ENCODE measurements around the gene C19orf38. TPM values are rescaled to one million over a fixed set of nuclear protein-coding genes. Genes with fewer than 3 reads are reported as not detected.

The C19orf38 gene
- total and polyA plus RNA-seq, 9 of the 15 experiments (the other 6 are each of a cell fraction or from before 2014, with no cell fraction given) = 0.14 to 0.18 TPM; not detected in 7

- TF ChIP-seq SRF (CRISPR knock-in tag; IDR thresholded peaks at IDR 0.05) (peak in 1 of 2 experiments; percentile 83; a peak in 2 of 4 replicates), SMARCC2 (IDR thresholded peaks at IDR 0.05; ENCODE audit: low read depth) (no peak), HCFC1 (IDR thresholded peaks at IDR 0.05; ENCODE audit: low read depth, low read length) (peak; percentile 70), SMC3 (conservative IDR thresholded peaks at IDR 0.05; ENCODE audit: insufficient read depth, low read depth, low read length) (peak; percentile 48; the same call in 1 of the 2 replicates), TOE1 (IDR thresholded peaks at IDR 0.05; ENCODE audit: borderline replicate concordance) (no peak), TOE1 (CRISPR knock-in tag; IDR thresholded peaks at IDR 0.05; ENCODE audit: borderline replicate concordance, low read depth) (no peak), NONO (IDR thresholded peaks at IDR 0.05; ENCODE audit: low read depth in 2 of 2, low read length in 1 of 2) (peak in 1 of 2 experiments; percentile 78; a peak in 2 of 4 replicates), CXXC5 (CRISPR knock-in tag; IDR thresholded peaks at IDR 0.05) (peak; percentile 69), ZNF696 (CRISPR knock-in tag; conservative IDR thresholded peaks at IDR 0.05) (no peak), KLF1 (tag; IDR thresholded peaks at IDR 0.05) (0 out of 2 replicates have a peak, but pooled peaks have one; percentile 47), CTBP1 (IDR thresholded peaks at IDR 0.05; ENCODE audit: borderline replicate concordance) (peak; percentile 86), ZFPM2 (CRISPR knock-in tag; IDR thresholded peaks at IDR 0.05) (no peak), JUND (IDR thresholded peaks at IDR 0.05; ENCODE audit: borderline replicate concordance, low read depth, low read length) (peak; percentile 5; the same call in 1 of the 2 replicates), JUND (tag; IDR thresholded peaks at IDR 0.05; ENCODE audit: borderline replicate concordance, low read depth, low read length) (no peak; the same call in 2 of the 3 replicates), JUN (IDR thresholded peaks at IDR 0.05; ENCODE audit: borderline replicate concordance, low read depth, low read length) (peak; percentile 15; the same call in 1 of the 2 replicates), JUN (CRISPR knock-in tag; IDR thresholded peaks at IDR 0.05; ENCODE audit: borderline replicate concordance) (no peak), ZBTB12 (CRISPR knock-in tag; IDR thresholded peaks at IDR 0.05) (0 out of 2 replicates have a peak, but pooled peaks have one; percentile 44), MTA1 (IDR thresholded peaks at IDR 0.05; ENCODE audit: borderline replicate concordance) (peak; percentile 77), HNRNPLL (IDR thresholded peaks at IDR 0.05; ENCODE audit: low read depth, low read length, poor library complexity, severe bottlenecking) (peak; percentile 70), ARID4B (CRISPR knock-in tag; IDR thresholded peaks at IDR 0.05) (0 out of 2 replicates have a peak, but pooled peaks have one; percentile 16), RB1 (IDR thresholded peaks at IDR 0.05; ENCODE audit: low read depth) (peak; percentile 98), MYC (IDR thresholded peaks at IDR 0.05; ENCODE audit: low read depth, low read length) (peak; percentile 76), MYC (CRISPR knock-in tag; IDR thresholded peaks at IDR 0.05; ENCODE audit: borderline replicate concordance, low read depth) (no peak), U2AF1 (optimal IDR thresholded peaks at IDR 0.05; ENCODE audit: low read depth, low read length) (no peak)
These were observed 22.9 kb downstream of the C19orf38 start, which contains the start of gene CARM1 (continued) for GRCh38 chr19:10870955-10871603.

Measured in K562 (cell line).